ENCODE measurements around the gene RABGGTA. TPM values are rescaled to one million over a fixed set of nuclear protein-coding genes. Genes with fewer than 3 reads are reported as not detected.

RABGGTA gene
- total and polyA plus RNA-seq, 2 donors: 9.5 to 23.4 TPM

GRCh38 chr14:24264298-24264697 lies 7.1 kb downstream of the RABGGTA start:
- no peaks in the 10 kb centered on the region for H3K4me1 ChIP-seq (ENCODE audit: insufficient read depth)
- H3K36me3 ChIP-seq (ENCODE audit: insufficient read depth): no peaks in the 10 kb centered on the region
- H3K4me3 ChIP-seq (ENCODE audit: low read depth, low read length): no peak overlapping the region
- 63% methylated on average over 6 of the region's 6 CpGs for WGBS
- H3K27ac ChIP-seq (ENCODE audit: low read depth): no peak overlapping the region
- no peak for DNase-seq (ENCODE audit: extremely low spot score)

- Histone ChIP-seq H3K4me3 (ENCODE audit: low read depth, low read length) (no peak overlapping the region), H3K4me1 (ENCODE audit: insufficient read depth) (no peaks in the 10 kb centered on the region), H3K27ac (ENCODE audit: low read depth) (no peak overlapping the region), H3K36me3 (ENCODE audit: insufficient read depth) (no peaks in the 10 kb centered on the region)
- 70% methylated on average over 6 of the region's 6 CpGs for WGBS
- DNase-seq (ENCODE audit: extremely low spot score): no peak
Observed at GRCh38 chr14:24263848-24264247, 7.5 kb downstream of the RABGGTA start.

- no peaks in the 10 kb centered on the region for H3K36me3 ChIP-seq (ENCODE audit: insufficient read depth)
- H3K4me3 ChIP-seq (ENCODE audit: low read depth, low read length): no peak within 1 kb of the TSS
- DNase-seq (ENCODE audit: extremely low spot score): no peak
- H3K27ac ChIP-seq (ENCODE audit: low read depth): no peak within 1 kb of the TSS
- 82% methylated on average over 14 of the region's 14 CpGs for WGBS
- H3K4me1 ChIP-seq (ENCODE audit: insufficient read depth): no peaks in the 10 kb centered on the region
Observed at GRCh38 chr14:24262821-24263733, 8.3 kb downstream of the RABGGTA start, which contains the start of gene TGM1. Gene TGM1, minus strand, starts transcription at chr14:24263177. Its CDS starts 825 bp downstream, at chr14:24262352.

- no peak for DNase-seq (ENCODE audit: extremely low spot score)
- 87% methylated on average over 19 of the region's 19 CpGs for WGBS
- H3K4me1 ChIP-seq (ENCODE audit: insufficient read depth): no peaks in the 10 kb centered on the region
- H3K36me3 ChIP-seq (ENCODE audit: insufficient read depth): no peaks in the 10 kb centered on the region
- no peak overlapping the region for H3K27ac ChIP-seq (ENCODE audit: low read depth)
- H3K4me3 ChIP-seq (ENCODE audit: low read depth, low read length): no peak overlapping the region
Observed at GRCh38 chr14:24261969-24262327, 9.4 kb downstream of the RABGGTA start.

GRCh38 chr14:24261256-24261968 lies 10.0 kb downstream of the RABGGTA start:
- 83% methylated on average over 20 of the region's 20 CpGs for WGBS

GRCh38 chr14:24260780-24261157 lies 10.6 kb downstream of the RABGGTA start:
- no peak for DNase-seq (ENCODE audit: extremely low spot score)
- H3K4me1 ChIP-seq (ENCODE audit: insufficient read depth): no peaks in the 10 kb centered on the region
- no peak overlapping the region for H3K27ac ChIP-seq (ENCODE audit: low read depth)
- no peaks in the 10 kb centered on the region for H3K36me3 ChIP-seq (ENCODE audit: insufficient read depth)
- no peak overlapping the region for H3K4me3 ChIP-seq (ENCODE audit: low read depth, low read length)
- WGBS: 76% methylated on average over 4 of the region's 4 CpGs

More at GRCh38 chr14:24261256-24261968, 10.0 kb downstream of the RABGGTA start:
- Histone ChIP-seq H3K36me3 (ENCODE audit: insufficient read depth) (no peaks in the 10 kb centered on the region), H3K27ac (ENCODE audit: low read depth) (no peak overlapping the region), H3K4me3 (ENCODE audit: low read depth, low read length) (no peak overlapping the region), H3K4me1 (ENCODE audit: insufficient read depth) (no peaks in the 10 kb centered on the region)
- DNase-seq (ENCODE audit: extremely low spot score): no peak

GRCh38 chr14:24260026-24260779 lies 11.2 kb downstream of the RABGGTA start:
- H3K36me3 ChIP-seq (ENCODE audit: insufficient read depth): no peaks in the 10 kb centered on the region
- WGBS: 89% methylated on average over 16 of the region's 16 CpGs
- H3K27ac ChIP-seq (ENCODE audit: low read depth): no peak overlapping the region
- H3K4me1 ChIP-seq (ENCODE audit: insufficient read depth): no peaks in the 10 kb centered on the region
- no peak overlapping the region for H3K4me3 ChIP-seq (ENCODE audit: low read depth, low read length)
- no peak for DNase-seq (ENCODE audit: extremely low spot score)

- Histone ChIP-seq H3K36me3 (ENCODE audit: insufficient read depth) (no peaks in the 10 kb centered on the region), H3K4me1 (ENCODE audit: insufficient read depth) (no peaks in the 10 kb centered on the region), H3K4me3 (ENCODE audit: low read depth, low read length) (no peak overlapping the region), H3K27ac (ENCODE audit: low read depth) (no peak overlapping the region)
- DNase-seq (ENCODE audit: extremely low spot score): no peak
- 68% methylated on average over 16 of the region's 16 CpGs for WGBS
Observed at GRCh38 chr14:24259282-24260025, 11.9 kb downstream of the RABGGTA start.

- WGBS: 89% methylated on average over 18 of the region's 18 CpGs
- DNase-seq (ENCODE audit: extremely low spot score): no peak
- no peaks in the 10 kb centered on the region for H3K4me1 ChIP-seq (ENCODE audit: insufficient read depth)
- H3K4me3 ChIP-seq (ENCODE audit: low read depth, low read length): no peak overlapping the region
- no peak overlapping the region for H3K27ac ChIP-seq (ENCODE audit: low read depth)
- no peaks in the 10 kb centered on the region for H3K36me3 ChIP-seq (ENCODE audit: insufficient read depth)
Observed at GRCh38 chr14:24258548-24259265, 12.7 kb downstream of the RABGGTA start.

- Histone ChIP-seq H3K36me3 (ENCODE audit: insufficient read depth) (no peaks in the 10 kb centered on the region), H3K27ac (ENCODE audit: low read depth) (no peak overlapping the region), H3K4me3 (ENCODE audit: low read depth, low read length) (no peak overlapping the region), H3K4me1 (ENCODE audit: insufficient read depth) (no peaks in the 10 kb centered on the region)
- WGBS: 84% methylated on average over 9 of the region's 9 CpGs
- DNase-seq (ENCODE audit: extremely low spot score): no peak
Observed at GRCh38 chr14:24258119-24258518, 13.3 kb downstream of the RABGGTA start.

- H3K27ac ChIP-seq (ENCODE audit: low read depth): no peak overlapping the region
- WGBS: 69% methylated on average over 4 of the region's 4 CpGs
- no peak overlapping the region for H3K4me3 ChIP-seq (ENCODE audit: low read depth, low read length)
- DNase-seq (ENCODE audit: extremely low spot score): no peak
- no peaks in the 10 kb centered on the region for H3K36me3 ChIP-seq (ENCODE audit: insufficient read depth)
- H3K4me1 ChIP-seq (ENCODE audit: insufficient read depth): no peaks in the 10 kb centered on the region
Observed at GRCh38 chr14:24256960-24257359, 14.4 kb downstream of the RABGGTA start.

GRCh38 chr14:24255931-24256711 lies 15.3 kb downstream of the RABGGTA start:
- no peak overlapping the region for H3K4me3 ChIP-seq (ENCODE audit: low read depth, low read length)
- no peaks in the 10 kb centered on the region for H3K4me1 ChIP-seq (ENCODE audit: insufficient read depth)
- no peaks in the 10 kb centered on the region for H3K36me3 ChIP-seq (ENCODE audit: insufficient read depth)
- WGBS: 92% methylated on average over 12 of the region's 12 CpGs
- DNase-seq (ENCODE audit: extremely low spot score): no peak
- H3K27ac ChIP-seq (ENCODE audit: low read depth): no peak overlapping the region

Measured in urinary bladder (tissue), 4 donors.